Ovary (tissue), 9 donors: ENCODE data around the gene INSL3. TPM values are rescaled to one million over a fixed set of nuclear protein-coding genes. Genes with fewer than 3 reads are reported as not detected.
A peak's percentile ranks its signal among the peaks of the same experiment; 100 is the strongest.
"Not testable (repeated sequence)": the region's sequence is repeated elsewhere in the genome, so short reads cannot be mapped to it uniquely, and the experiment has no call there.

Experiments used
- DNase-seq, 5 donors: peaks; one replicate each; pipeline ENCODE4 v3.0.0-alpha.2; 2019 to 2020
- H3K27ac ChIP-seq, 2 donors: fragments of 200-600 bp; one replicate each; pipeline versions ENCODE4 v1.5.1 to v1.8.0; 2019 to 2022
- H3K27me3 ChIP-seq: fragments of 200-600 bp; one replicate; pipeline ENCODE4 v1.8.0; 2022
- H3K36me3 ChIP-seq: fragments of 200-600 bp; sonication (generic); one replicate; pipeline ENCODE4 v1.5.1; 2019
- H3K4me1 ChIP-seq: one replicate; pipeline ENCODE4 v1.8.1; 2013; ENCODE audit warnings: mild to moderate bottlenecking, moderate library complexity; ENCODE audit not compliant: insufficient read depth
- H3K4me3 ChIP-seq: fragments of 200-600 bp; sonication (generic); one replicate; pipeline ENCODE4 v1.5.1; 2017
- H3K9me3 ChIP-seq, 2 donors: fragments of 200-600 bp in 1 of 2; sonication (generic) in 1 of 2; one replicate each; pipeline versions ENCODE4 v1.5.1 to v1.8.1; 2013 to 2019; ENCODE audit warnings: mild to moderate bottlenecking in 1 of 2, moderate library complexity in 1 of 2
- EP300 ChIP-seq: sonication (generic); formaldehyde crosslinking; IDR thresholded peaks from one replicate; pipeline ENCODE4 v1.6.1; 2017; ENCODE audit warnings: antibody characterized with exemption
- POLR2A ChIP-seq: fragments of 450-650 bp; IDR thresholded peaks from one replicate; pipeline ENCODE4 v1.6.1; 2017; ENCODE audit warnings: antibody characterized with exemption, mild to moderate bottlenecking, moderate library complexity
- WGBS, 3 donors: extraction: QIAGEN DNeasy Blood & Tissue Kit in 1 of 3; methylation state at CpG; one replicate each; pipeline versions ENCODE4 v1.1.5 to v1.1.7; 2013 to 2017; 5-methylcytosine and 5-hydroxymethylcytosine counted together
- intact Hi-C, 4 donors: fragments of 100-400 bp; cut with DNase I; formaldehyde crosslinking; loops; one replicate each; pipeline versions ENCODE4 v1.11.0 to v1.15.1; 2022 to 2023
- polyA plus RNA-seq, 2 donors: library from polyadenylated mRNA; stranded (reverse); fragments of 200-250 nt in 1 of 2; fragments of 350-450 nt in 1 of 2; fragmentation: Illumina TruSeq in 1 of 2; extraction: RNeasy Lipid Tissue Mini Kit (QIAGEN cat#74804) in 1 of 2; gene quantifications; one replicate each; pipeline ENCODE4 v1.2.3, GENCODE V29; 2013 to 2014
- total RNA-seq, 7 donors: library from RNA; depleted of rRNA in 2 of 7; stranded (reverse); fragments of >200 nt in 2 of 7; fragmentation: NEBNext Ultra II Directional in 3 of 7; extraction: Animal tissue kit (Norgen Biotek cat#: 25700) in 3 of 7; gene quantifications; one replicate each; pipeline versions ENCODE4 v1.1.0 to v1.2.4, GENCODE V29; 2016 to 2023
- TF ChIP-seq, protein P1 (sequence below), 3 donors: fragments of 450-650 bp in 2 of 3; fragments of 200-600 bp in 1 of 3; IDR thresholded peaks; one replicate each; pipeline versions ENCODE4 v1.5.1 to v1.8.0; 2016 to 2022; ENCODE audit warnings: antibody characterized with exemption in 3 of 3, mild to moderate bottlenecking in 1 of 3
- donor health status: DM: no; HTN: no; CAD: no; lungs with moderate emphysema.
- donor health status: DM: no; HTN: no; CAD: no.
- donor health status: Bipolar disorder and iron deficiency.
- donor health status: DM: yes; HTN: yes; CAD: no.
- donor health status: DM: no; HTN: no; CAD: no.
- donor health status: DM: yes; HTN: yes; CAD: no.

Gene INSL3
- total and polyA plus RNA-seq, 9 donors, result 0.38 to 121 (median 2.0) TPM; not detected in 1

DNA sequence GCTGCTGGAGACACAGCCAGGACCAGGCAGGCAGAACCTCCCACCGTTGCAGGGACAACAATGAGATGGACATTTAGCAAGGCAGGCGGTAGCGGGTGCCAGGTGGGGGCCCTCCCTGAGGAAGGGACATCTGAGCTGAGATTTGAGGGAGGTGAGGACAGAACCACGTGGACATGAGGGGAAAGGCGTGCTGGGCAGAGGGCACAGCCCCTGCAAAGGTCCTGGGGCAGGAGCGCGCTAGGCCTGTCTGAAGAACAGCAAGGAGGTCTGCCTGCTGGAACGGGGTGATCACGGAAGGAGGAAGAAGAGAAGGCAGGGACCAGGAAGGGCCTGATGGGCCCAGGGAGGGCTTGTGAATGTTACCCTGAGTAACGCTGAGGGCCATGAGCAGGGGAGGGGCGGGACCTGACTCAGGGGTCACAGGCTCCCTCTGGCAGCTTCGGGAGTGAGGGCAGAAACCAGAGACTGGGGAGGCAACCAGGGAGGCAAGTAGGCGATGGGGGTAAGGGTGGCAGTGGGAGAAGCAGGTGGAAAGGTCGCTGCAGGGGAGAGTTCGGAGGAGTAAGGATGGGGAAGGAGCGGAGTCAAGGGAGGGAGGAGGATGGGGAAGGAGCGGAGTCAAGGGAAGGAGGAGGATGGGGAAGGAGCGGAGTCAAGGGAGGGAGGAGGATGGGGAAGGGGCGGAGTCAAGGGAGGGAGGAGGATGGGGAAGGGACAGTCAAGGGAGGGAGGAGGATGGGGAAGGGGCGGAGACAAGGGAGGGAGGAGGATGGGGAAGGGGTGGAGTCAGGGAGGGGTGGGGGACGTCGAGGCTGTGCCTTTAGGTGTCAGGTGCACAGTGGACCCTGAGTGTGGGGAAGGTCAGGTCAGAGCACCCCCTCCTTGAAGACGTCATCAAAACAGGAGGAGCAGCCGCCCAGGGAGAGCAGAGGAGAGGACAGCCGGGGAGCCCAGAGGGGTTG lies 42.1 kb downstream of the INSL3 start:
- Histone ChIP-seq H3K4me3 (no peak overlapping the region), H3K27ac (no peak overlapping the region), H3K9me3 (no peaks in the 10 kb centered on the region), H3K27me3 (no peaks in the 10 kb centered on the region), H3K4me1 (peaks cover 10% of the 10 kb centered on the region), H3K36me3 (no peaks in the 10 kb centered on the region)
- peak in 4 of 5 donors; percentile 43 to 49 (median 45) for DNase-seq
- 9 to 14% (median 9%) methylated on average over 25 of the region's 25 CpGs for WGBS, 3 donors
- no peak for TF ChIP-seq POLR2A
- TF ChIP-seq, protein P1, sequence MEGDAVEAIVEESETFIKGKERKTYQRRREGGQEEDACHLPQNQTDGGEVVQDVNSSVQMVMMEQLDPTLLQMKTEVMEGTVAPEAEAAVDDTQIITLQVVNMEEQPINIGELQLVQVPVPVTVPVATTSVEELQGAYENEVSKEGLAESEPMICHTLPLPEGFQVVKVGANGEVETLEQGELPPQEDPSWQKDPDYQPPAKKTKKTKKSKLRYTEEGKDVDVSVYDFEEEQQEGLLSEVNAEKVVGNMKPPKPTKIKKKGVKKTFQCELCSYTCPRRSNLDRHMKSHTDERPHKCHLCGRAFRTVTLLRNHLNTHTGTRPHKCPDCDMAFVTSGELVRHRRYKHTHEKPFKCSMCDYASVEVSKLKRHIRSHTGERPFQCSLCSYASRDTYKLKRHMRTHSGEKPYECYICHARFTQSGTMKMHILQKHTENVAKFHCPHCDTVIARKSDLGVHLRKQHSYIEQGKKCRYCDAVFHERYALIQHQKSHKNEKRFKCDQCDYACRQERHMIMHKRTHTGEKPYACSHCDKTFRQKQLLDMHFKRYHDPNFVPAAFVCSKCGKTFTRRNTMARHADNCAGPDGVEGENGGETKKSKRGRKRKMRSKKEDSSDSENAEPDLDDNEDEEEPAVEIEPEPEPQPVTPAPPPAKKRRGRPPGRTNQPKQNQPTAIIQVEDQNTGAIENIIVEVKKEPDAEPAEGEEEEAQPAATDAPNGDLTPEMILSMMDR (IDR thresholded peaks at IDR 0.05), result no peak
- TF ChIP-seq EP300, result no peak
- intact Hi-C loops, result no loop called here

DNA sequence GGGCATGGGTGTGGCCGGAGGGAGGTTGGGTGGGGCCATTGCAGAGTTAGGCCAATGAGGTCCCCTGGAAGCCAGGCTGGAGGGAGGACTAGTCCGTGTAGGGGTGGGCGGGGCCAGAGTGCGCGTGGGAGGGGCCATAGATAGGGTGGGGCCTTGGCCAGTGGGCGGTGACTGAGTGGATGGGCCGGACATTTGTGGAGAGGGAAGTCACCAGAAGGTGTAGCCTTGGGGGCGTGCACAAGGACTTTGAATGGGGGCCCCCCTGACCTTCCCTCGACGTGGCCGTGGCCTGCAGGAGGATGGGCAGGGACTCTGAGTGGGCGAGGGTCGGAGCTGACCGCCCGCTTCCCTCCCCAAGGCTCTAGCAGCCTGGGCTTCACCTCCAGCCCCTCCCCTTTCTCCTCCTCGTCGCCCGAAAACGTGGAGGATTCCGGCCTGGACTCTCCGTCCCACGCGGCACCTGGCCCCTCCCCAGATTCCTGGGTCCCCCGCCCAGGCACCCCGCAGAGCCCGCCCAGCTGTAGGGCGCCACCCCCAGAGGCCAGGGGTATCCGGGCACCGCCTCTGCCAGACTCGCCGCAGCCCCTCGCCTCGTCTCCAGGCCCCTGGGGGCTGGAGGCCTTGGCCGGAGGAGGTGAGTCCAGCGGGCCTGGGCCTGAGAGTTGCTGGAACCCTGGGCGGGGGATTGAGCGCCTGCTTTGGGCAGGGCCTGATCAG lies 42.9 kb downstream of the INSL3 start:
- DNase-seq, result peak; percentile 48 to 69 (median 53)
- no peak overlapping the region for H3K27ac ChIP-seq
- H3K9me3 ChIP-seq, result no peaks in the 10 kb centered on the region
- TF ChIP-seq EP300 (no peak), POLR2A (no peak)
- TF ChIP-seq, protein P1 (IDR thresholded peaks at IDR 0.05), result no peak
- 3 to 5% (median 5%) methylated on average over 36 to 37 of the region's 37 CpGs for WGBS, 3 donors
- no peaks in the 10 kb centered on the region for H3K27me3 ChIP-seq
- H3K36me3 ChIP-seq, result no peaks in the 10 kb centered on the region
- H3K4me3 ChIP-seq, result no peak overlapping the region
- H3K4me1 ChIP-seq, result peaks cover 7% of the 10 kb centered on the region
- intact Hi-C loops, result no loop called here

DNA sequence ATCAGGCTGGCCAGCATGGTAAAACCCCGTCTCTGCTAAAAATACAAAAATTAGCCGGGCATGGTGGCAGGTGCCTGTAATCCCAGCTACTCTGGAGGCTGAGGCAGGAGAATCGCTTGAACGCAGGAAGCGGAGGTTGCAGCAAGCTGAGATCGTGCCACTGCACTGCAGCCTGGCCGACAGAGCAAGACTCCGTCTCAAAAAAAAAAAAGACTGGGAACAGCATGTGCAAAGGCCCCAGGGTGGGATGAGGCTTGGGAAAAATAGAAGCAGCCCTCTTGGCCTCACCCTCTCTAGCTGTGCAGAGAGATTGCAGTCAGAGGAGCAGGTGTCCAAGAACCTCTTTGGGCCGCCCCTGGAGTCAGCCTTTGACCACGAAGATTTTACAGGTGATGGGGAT lies 43.5 kb downstream of the INSL3 start:
- H3K4me1 ChIP-seq, intact Hi-C loops, H3K36me3 ChIP-seq, H3K9me3 ChIP-seq, DNase-seq, H3K27me3 ChIP-seq, H3K27ac ChIP-seq, H3K4me3 ChIP-seq: not testable (repeated sequence)
- 73 to 79% (median 78%) methylated on average over 10 of the region's 10 CpGs for WGBS, 3 donors

DNA sequence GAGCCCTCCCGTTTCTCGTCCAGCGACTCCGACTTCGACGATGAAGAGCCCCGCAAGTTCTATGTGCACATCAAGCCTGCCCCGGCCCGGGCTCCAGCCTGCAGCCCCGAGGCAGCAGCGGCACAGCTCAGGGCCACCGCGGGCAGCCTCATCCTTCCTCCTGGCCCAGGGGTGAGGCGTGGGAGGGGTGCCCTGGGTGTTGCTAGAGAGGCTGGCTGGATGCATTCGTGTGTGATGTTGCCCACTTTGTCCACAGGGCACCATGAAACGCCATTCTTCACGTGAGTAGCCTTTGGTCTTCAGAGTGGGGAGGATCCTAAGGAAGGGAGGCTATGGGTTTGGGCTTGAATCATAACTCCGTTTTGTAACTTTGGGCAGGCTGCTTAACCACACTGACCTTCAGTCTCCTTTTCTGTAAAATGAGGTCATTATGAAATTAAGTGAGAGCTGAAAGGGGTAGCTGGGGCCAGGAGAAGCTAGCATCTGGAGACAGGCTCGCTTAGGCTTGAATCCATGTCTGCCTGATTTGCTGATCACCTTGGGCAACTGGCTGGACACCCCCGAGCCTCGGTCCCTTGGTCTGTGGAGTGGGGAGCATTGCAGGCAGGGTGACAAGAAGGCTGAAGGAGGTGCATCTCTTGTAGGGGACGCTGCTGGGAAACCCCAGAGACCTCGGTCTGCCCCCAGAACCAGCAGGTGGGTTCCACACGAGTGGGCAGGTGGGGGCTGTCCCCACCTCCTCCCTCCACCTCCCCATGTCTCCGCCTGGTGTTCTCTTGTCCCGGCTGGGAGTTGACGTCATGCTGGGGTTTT lies 45.1 kb downstream of the INSL3 start:
- no peak overlapping the region for H3K27ac ChIP-seq
- intact Hi-C loops, result no loop called here
- peaks cover 7% of the 10 kb centered on the region for H3K4me1 ChIP-seq
- H3K4me3 ChIP-seq, result no peak overlapping the region
- no peaks in the 10 kb centered on the region for H3K27me3 ChIP-seq
- TF ChIP-seq EP300 (no peak), POLR2A (no peak)
- TF ChIP-seq, protein P1 (IDR thresholded peaks at IDR 0.05), result no peak
- H3K9me3 ChIP-seq, result no peaks in the 10 kb centered on the region
- no peak for DNase-seq
- H3K36me3 ChIP-seq, result no peaks in the 10 kb centered on the region
- 29 to 46% (median 34%) methylated on average over 27 of the region's 27 CpGs for WGBS, 3 donors
